Kidney glomerular epithelial cell (primary cell): ENCODE results near the gene DDX10.
"Not testable (repeated sequence)": the region's sequence is repeated elsewhere in the genome, so short reads cannot be mapped to it uniquely, and the experiment has no call there.

ENCODE experiments used
- DNase-seq: peaks from one replicate; lab custom pipeline; 2025; lab: John Stamatoyannopoulos, UW

DDX10 gene

DNA sequence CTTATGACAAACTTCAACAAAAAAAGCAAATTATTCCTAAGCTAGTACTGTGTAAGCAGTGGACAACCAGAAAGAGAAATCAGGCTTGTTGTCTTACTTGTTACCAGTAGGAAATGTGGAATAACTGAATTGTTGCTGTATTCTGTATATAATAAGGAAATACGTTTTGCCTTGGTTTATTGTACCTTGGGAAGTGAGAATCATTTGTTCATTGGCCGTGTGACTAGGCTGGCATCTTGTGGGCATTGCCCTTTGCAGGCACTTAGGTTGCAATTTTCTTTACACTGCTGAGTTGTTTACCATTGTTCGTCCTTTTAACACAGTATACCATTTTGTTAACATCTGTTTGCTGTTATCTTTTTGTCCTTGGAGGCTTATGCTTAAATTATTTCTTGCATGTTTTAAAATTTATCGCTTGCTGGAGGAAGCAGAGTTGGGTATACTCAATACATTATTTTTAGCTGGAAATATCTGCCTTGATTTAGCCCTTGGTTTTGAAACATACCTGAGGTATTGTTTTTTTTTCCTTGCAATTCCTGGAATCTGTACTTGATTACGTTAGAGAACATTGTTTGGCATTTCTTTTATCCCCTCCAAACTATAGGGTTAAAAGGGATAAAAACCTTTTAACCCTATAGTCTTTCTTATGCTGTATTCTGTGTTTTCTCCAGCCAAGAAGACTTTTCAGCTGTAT lies 109.3 kb downstream of the DDX10 start:
- no peak for DNase-seq

DNA sequence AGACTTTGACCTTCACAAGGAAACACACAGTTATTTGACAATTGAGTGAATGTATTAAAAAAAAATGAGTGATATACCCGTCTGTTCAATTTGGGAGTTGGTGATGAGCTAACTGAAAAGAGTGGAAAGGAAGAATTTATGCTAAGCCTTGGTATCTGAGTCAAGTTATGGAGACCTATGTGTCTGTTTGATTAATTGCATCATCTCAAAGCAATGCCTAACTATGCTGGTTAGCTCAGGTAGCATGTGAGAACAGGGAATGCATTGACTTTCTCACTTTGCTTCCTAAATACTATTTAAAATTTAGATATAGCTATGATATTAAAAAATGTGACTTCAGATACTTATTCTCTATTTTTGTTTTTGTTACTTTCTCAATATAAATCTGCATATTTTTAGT lies 110.5 kb downstream of the DDX10 start:
- DNase-seq, result peak; percentile 10

DNA sequence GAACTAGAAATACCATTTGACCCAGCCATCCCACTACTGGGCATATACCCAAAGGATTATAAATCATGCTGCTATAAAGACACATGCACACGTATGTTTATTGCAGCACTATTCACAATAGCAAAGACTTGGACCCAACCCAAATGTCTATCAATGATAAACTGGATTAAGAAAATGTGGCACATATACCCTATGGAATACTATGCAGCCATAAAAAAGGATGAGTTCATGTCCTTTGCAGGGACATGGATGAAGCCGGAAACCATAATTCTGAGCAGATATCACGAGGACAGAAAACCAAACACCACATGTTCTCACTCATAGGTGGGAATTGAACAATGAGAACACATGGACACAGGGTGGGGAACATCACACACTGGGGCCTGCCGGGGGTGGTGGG lies 114.3 kb downstream of the DDX10 start:
- DNase-seq, result not testable (repeated sequence)

DNA sequence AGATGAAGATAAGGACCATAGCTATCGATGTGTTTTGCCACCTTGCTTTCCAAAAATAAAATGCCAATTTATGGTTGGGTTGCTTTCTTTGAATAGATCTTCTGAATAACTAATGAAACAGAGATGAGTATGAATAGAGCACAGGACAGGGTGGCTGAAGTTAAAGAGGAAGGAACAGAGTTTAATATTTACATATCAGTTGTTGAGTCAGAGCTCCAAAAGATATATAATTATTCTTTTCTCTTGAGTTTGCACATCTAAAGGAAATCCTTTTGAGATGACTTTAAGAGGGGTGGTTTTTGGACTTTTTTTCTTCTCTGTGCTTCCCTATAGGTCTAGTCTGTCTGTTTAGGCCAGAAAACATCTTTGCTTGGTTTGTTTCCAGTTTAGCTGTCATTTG lies 115.2 kb downstream of the DDX10 start:
- DNase-seq, result no peak

DNA sequence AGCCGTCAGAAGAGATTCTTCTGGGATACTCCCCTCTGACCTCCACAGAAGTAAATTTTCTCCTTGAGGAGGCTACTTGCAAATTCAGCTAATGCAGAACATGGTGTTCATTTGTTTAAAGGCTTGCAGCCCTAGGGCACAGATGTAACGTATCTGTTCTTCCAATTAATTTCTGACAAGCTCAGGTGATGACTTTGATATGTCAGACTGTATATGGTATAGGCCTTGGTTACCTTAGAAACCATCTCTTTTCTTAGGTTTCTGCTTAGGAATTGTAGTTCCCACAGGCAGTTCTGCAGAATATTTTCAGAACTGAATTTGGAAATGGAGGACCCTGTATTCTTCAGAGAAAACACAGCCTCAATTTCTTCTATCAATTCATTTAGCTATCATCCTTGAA lies 117.1 kb downstream of the DDX10 start:
- no peak for DNase-seq

DNA sequence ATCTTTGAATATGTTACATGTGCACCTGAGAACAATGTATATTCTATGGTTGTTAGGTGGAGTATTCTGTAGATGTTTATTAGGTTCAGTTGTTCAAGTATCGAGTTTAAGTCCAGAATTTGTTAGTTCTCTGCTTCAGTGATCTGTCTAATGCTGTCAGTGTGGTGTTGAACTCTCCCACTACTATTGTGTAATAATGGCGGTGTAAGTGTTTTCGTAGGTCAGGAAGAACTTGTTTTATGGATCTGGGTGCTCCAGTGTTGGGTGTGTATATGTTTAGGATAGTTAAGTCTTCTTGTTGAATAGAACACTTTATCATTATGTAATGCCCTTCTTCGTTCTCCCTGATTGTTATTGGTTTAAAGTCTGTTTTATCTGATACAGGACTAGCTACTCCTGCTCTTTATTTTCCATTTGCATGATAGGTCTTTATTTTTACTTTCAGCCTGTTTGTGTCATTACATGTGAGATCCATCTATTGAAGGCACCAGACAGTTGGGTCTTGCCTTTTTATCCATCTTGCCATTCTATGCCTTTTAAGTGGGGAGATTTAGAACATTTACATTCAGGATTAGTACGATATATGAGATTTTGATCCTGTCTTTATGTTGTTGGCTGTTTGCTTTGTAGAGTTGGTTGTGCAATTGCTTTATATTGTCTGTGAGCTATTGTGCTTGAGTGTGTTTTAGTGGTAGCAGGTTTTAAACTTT lies 121.6 kb downstream of the DDX10 start:
- peak; percentile 30 for DNase-seq

DNA sequence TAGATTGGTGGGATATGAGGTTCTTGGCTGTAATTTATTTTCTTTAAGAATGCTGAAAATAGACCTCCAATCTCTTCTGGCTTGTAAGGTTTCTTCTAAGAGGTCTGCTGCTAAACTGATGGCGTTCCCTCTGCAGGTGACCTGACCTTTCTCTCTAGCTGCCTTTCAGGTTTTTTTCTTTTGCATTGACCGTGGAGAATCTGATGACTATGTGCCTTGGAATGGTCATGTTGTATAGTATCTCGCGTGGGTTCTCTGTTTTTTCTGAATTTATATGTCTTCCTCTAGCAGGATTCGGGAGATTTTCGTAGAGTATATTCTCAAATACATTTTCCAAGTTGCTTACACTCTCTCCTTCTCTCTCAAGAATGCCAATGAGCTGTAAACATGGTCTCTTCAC lies 122.2 kb downstream of the DDX10 start:
- no peak for DNase-seq

DNA sequence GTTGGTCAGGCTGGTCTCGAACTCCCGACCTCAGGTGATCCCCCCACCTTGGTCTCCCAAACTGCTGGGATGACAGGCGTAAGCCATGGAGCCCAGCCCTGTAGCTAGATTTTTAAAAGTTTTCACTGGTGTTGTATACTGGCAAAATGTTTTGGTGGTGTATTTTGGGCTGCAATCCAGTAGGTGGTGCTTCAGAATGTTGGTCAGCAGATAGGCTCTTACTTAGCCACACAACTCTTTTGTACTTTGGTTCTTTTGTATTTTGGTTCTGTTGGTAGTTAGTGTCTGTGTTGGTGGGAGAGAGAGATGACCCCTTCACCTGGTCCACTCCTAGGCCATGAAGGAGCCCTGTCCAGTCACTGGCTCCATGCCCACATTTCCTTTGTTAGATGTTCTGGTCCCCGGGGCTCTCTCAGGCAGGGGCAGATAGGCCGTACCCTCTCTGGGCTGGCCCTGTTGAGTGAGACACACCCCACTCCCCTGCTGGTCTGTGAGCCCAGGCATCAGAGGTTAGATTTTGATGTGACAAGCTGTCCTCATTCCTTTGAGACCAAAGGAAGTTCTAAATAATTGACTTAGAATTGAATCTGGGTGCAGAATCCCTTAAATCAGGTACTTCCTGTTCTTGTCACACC lies 123.8 kb downstream of the DDX10 start:
- no peak for DNase-seq

DNA sequence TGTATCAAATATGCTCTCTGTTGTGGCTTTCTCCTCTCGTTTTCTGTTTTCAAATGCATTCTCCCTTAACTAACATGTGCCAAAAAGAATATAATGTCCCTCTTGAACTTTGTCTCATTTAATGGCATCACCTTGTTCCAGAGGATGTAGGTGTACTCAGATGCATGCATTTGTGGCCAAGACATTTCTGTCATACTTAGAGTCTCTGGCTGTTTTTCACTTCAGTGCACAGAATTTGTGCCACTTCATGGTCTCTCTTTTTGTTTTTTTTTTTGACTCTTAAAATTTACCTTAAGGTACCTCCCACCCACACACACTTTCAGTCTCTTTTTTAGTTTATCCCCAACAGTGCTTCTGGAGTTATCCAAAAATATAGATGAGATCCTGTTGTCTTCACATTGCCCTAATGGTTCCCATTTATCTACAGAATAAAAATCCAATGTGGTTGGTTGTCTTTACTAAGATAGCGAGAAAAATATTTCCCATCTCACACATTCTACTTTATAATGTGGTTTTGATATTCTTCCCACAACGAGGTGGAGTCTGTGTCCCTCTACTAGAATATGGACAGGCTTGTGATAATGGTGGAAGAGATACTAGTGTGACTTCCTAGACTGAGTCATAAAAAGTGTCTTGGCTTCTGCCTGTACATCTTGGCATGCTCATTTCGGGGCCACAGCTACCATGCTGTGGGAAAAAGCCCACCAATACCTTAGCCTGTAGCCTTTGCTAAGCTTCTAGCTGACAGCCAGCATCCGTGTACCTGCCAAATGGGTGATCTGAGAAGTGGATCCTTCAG lies 125.8 kb downstream of the DDX10 start:
- DNase-seq, result no peak

DNA sequence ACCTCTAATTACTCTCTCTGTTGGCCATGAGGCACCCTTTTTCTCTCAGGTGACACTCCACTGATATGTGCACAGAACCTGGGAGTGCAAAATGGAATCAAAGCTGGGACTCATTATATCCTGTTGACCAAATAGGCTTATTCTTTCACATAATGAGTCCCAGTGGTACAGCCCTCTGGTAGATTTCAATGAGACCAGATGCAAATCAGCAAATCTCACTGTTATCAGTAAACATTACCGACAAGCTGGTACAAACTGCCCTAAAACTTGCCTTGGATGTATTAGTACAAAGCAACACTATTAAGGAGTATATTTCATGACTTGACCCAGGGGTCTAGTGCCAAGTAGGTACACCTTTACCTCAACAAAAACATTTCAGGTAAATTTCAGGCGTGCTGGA lies 128.3 kb downstream of the DDX10 start:
- no peak for DNase-seq

DNA sequence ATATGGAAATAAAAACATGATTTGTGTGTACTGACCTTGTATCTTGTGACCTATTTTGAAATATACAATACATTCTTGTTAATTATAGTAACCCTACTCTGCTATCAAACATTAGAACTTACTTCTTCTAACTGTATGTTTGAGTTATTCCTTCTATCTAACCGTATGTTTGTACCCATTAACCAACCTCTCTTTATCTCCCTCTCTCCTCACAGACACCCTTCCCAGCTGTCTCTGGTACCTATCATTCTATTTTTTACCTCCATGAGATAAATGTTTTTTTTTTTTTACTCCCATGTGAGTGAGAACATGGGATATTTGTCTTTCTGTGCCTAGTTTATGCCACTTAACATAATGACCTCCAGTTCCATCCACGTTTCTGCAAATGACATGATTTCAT lies 128.7 kb downstream of the DDX10 start:
- DNase-seq, result no peak

DNA sequence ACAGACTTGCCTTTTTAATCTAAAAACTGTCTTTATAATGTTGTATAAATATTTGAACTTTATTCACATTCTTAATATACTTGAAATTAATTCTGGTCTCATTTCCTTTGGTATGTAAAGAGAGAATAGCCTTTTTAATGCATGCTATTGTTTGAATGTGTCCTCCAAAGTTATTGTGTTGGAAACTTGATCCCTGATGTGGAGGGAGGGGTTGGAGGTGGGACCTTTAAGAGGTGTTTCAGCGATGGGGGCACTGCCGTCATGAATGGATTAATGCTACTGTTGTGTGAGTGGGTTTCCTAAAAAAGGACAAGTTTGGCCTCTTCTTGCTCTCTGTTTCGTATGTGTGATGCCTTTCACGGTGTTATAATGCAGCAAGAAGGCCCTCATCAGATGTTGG lies 131.7 kb downstream of the DDX10 start:
- no peak for DNase-seq

DNA sequence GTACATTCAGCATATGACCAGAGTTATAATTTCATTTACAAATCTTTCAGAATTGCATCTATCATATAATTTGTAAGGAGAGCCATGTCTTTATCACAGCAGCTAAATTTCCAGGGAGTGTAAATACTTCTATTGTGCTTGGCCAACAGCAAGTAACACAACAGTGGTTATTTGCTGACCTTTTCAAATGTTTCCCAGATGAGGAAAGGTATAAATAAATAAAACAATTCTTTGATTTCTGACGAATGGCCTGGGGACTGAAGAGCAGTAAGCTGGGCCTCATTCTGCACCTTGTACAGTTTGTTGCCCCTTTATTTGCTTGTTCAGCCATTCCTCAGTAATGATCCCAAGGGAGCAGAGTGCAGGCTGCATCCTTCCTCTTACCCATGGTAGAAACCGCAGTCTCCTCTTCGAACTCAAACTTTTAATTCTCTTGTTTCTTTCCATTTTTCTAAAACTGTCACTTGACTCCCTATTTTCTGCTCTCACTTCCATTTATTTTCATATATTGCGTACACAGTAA lies 132.8 kb downstream of the DDX10 start:
- DNase-seq, result no peak

DNA sequence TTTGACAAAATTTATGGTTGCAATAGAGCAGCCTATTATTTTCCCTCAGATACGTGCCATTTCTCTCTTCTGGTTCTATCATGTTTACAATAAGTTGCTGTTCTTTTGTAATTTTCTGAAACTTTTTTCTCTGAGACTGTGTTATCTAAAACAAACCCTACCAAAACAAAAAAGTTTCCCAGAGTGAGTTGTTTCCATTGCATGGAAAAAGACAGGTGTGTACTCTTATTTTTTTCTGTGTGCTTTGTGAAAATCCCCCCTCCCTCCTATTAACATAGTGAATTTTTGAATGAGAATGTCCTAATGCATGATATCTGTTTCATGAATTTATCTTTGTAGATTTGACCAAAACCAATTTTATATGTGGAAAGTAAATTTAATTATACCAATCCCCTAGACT lies 137.6 kb downstream of the DDX10 start:
- no peak for DNase-seq

DNA sequence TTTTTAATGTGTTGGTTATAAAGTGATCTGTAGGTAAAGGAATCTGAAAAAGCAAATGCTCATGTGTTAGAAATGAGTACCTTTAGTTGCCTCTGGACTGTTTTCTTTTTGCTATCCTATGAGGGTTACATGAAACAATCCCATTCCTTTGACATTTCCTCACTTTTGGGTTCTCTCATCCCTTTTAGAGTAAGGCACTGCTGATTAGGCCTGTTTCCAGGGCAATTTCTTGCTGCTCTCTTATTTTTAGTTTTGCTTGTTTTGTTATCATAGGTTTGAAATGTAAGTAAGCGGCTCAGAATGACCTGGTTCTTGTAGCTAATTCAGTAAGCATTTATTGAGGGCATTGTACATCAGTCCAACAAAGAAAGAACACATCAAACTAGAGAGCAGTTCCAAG lies 138.9 kb downstream of the DDX10 start:
- no peak for DNase-seq

DNA sequence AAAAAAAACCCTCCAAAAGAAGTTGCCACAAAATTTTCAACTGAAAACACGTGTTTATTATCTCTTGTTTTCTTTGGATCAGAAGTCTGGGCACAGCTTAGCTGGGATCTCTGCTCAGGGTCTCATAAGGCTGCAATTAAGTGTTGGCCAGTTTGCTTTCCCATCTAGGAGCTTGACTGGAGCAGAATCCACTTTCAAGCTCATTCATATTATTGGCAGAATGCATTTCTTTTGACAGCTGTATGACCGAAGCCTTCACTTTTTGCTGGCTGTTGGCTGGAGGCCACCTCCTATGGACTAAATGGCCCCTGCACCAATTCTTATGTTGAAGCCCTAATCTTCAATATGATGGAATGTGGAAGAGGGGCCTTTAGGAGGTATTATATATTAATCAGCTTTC lies 139.6 kb downstream of the DDX10 start:
- no peak for DNase-seq

DNA sequence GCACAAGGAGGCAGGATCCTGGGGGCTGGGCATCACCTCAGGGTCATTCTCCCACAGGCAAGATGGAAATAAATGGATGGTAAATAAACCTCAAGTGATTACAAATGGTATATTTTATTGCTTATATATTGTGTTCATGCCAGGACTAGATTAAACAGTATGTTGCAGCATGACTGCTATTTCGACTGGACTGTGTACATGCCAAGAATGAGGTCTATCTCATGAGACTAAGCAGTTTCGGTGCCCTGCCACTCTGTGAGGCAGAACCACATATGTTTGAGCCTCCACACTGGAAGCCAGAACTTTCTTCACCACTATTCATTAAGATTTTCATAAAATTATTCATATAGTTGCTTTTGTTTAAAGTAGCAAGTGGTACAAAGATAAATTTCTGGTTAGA lies 140.2 kb downstream of the DDX10 start:
- no peak for DNase-seq

DNA sequence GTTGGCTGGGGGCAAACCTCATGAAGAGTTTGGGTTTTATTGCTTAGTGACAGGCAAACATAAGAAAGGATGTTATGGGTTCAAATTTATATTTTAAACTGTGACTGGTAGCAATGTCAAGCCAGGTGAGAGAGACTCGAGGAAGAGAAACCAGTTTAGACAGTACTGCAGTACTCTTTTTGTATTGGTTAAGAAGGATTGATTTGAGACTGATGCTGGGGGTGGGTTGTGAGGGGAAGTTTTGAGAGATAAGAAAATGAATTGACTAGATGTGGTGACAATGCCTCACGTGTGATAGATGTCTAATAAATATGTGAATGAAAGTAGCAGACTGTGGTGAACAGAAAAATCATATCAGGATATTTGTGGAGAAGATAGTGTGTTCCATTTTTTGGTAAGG lies 142.4 kb downstream of the DDX10 start:
- DNase-seq, result no peak

DNA sequence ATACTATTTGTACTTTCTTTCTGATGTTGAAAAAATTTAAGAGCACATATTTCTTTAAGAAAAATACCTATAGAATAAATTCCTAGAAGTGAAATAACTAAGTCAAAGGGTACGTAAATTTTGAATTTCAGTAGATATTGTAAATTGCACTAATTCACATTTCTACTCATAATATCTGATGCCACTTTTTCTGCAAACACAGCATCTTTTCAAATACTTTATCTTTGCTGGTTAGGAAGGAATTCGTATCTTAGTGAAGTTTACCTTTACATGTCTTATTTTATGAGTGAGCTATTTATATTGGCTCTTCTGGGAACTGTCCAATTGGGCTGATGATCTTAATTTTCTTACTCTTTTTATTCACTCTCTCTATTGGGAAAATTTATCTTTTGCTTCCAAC lies 148.2 kb downstream of the DDX10 start:
- no peak for DNase-seq

DNA sequence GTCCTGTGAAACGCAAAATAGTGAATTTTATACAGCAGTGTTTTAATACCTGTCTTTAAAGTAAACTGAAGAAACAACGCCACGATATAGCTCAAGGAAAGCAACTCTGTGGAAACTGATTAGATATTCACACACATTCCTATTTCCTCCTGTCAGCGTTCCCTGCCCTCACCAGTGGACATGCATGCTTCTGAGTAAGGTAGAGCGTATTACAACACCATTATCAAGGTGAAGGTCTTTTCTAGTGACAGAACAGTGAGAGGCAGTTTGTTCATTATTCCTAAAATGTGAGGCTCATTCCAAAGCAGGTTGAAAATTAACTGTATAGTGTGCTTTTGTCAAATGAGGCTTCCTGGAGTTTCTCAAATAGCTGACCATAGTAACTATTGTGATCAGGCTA lies 153.1 kb downstream of the DDX10 start:
- DNase-seq, result no peak

DNA sequence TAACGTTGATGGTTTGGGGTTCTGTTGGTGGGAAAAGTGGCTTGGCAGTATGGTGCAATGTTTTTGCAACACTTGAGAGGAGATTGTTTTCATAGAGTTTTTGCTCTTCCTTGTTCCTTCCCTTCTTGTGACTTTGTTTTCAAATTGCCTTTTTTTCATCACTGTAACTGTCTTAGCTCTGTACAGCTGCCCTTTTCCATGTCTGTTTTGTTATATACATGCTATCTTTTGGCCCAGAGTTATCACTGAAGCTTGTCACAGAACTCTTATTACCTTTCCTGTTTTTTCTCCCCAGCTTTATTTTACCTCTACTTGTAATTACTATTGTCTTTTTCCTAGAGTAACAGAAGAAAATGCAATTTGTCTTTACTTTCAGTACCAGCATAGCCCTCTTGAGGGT lies 154.1 kb downstream of the DDX10 start:
- DNase-seq, result no peak

DNA sequence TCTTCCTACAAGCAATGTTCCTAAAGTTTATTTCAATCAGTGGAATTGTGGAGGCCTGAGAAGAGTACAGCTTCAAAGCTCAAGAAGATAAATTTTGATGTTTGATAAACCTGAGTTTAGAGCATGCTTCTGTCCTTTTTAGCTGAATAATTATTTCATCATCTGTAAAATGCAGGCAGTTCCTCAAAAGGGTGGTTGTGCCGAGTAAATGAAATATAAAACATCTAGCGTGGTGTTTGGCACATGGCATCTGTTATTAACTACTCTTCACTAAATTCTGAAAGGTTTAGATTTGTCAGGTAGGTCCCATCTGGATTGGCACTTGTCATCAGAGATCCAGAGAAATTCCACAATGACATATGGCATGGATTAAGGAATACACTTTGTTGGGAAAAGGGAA lies 155.1 kb downstream of the DDX10 start:
- DNase-seq, result no peak
